ENCODE results near the gene MRPL47.

DNA sequence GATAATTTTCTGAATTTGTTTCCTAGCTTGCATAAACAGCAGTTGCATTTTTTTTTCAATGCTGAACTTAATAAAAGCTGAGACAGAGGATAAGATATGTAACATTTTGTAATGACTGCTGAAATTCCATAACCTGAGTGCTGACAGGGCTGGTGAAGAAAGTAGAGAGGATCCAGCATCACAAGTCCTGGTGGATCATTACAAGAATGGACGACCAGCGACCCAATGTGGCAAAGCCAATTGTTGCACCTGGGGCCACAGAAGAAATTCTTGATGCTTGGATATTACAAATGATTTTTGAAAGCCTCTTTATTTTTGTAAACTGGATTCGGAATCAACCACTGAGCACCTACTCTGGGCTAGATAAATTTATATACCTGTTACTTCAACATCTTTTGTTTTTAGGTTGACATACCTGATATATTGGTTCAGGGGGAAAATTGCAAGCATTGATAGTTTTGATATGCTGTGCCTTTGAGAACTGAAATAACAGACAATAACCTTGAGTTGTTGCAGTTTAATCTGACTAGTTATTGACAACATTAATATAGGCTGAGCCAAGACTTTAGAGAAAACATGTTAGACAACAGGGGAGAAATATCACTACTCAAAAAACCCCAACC, 45.6 kb downstream of the MRPL47 start:
- no peak for TF ChIP-seq POLR2AphosphoS5 (IDR thresholded peaks at IDR 0.05; ENCODE audit: low read depth, low read length)
- TF ChIP-seq, protein P1, sequence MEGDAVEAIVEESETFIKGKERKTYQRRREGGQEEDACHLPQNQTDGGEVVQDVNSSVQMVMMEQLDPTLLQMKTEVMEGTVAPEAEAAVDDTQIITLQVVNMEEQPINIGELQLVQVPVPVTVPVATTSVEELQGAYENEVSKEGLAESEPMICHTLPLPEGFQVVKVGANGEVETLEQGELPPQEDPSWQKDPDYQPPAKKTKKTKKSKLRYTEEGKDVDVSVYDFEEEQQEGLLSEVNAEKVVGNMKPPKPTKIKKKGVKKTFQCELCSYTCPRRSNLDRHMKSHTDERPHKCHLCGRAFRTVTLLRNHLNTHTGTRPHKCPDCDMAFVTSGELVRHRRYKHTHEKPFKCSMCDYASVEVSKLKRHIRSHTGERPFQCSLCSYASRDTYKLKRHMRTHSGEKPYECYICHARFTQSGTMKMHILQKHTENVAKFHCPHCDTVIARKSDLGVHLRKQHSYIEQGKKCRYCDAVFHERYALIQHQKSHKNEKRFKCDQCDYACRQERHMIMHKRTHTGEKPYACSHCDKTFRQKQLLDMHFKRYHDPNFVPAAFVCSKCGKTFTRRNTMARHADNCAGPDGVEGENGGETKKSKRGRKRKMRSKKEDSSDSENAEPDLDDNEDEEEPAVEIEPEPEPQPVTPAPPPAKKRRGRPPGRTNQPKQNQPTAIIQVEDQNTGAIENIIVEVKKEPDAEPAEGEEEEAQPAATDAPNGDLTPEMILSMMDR (IDR thresholded peaks at IDR 0.05) = peak; percentile 97

Measured in Panc1 (cell line).